GM19351 (cell line): ENCODE data around the gene SSX2IP.
"Not testable (repeated sequence)": the region's sequence is repeated elsewhere in the genome, so short reads cannot be mapped to it uniquely, and the experiment has no call there.

Experiments
- ATAC-seq: cut with Tn5 transposase; IDR thresholded peaks from one replicate; pipeline ENCODE4 v1.9.1; 2021; ENCODE audit warnings: mild to moderate bottlenecking, moderate library complexity; ENCODE audit not compliant: unreplicated experiment

SSX2IP gene

DNA sequence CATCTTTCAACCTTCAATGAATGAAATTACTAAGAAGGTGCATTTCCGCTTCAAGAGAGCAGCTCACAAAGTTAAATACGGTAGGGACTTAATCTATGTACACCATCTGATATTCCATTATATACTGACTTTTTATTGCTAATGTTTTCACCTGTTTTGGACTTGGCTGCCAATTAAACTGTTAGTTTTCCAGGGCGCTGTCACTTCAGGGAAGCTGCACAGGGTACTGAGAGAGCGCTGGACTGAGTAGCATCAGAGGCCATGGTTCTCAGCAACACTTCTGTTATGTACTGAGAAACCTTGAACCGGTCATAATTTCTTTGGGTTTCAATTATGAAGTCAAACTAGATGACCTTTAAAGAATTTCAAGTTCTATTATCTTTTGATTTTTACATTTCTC lies 8.2 kb downstream of the SSX2IP start:
- no peak for ATAC-seq

DNA sequence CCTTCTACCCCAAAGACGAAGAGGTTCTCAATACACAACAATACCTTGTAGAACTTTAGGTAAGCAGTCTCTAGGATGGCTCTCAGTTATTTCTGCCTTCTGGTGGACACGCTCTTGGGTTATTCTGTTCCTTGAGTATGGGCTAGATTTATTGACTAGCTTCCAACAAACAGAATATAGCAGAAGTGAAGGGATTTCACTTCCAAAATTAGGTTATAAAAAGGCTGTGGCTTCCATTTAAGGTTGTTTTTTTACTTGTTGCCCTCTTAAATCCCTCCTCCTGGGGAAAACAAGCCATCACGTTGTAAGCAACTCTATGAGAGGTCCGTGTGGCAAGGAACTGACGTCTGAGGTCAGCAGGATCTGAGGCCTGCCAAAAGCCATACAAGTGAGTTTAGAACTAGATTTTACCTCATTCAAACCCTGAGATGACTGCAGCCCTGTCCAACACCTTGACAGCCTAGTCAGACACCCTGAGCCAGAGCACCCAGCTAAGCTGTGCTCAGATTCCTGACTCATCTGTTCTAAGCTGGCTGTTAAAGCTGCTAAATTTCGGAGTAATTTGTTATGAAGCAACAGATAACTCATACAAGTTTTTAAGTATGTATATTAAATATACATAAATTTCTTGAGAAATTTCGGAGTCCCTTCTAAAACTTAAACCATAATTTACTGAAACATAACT lies 12.7 kb downstream of the SSX2IP start:
- ATAC-seq, result no peak

DNA sequence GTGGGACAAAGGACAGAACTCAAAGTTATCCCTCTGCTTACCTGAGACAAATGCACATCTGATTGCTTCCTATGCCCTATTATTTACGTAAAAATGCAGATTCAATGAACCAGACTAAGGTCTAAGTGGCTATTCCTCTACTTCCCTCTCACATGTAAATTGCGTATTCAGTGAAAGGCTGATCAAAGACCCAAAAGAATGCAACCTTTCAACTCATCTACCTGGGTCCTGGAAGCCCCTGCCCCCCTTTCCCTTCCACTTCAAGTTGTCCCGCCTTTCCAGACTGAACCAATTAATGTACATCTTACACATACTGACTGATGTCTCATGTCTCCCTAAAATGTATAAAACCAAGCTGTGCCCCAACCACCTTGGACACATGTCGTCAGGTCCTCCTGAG lies 14.6 kb downstream of the SSX2IP start:
- ATAC-seq, result no peak

DNA sequence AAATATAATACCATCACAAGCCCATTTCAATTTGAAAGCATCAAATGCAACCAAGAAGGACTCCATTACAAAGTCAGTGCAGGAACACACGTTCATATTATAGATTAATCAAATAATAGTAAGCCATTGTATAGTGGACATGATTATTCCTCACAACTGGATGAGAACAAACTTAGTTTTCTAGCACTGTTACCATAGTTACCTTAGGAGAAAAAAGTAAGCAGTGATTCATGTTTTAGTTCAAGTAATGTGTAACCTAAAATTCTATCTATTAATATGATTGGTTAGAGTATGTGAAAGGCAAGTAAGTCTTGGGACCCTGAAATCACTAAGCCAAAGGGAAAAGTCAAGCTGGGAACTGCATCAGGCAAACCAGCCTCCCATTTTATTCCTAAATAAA lies 15.2 kb downstream of the SSX2IP start:
- no peak for ATAC-seq

DNA sequence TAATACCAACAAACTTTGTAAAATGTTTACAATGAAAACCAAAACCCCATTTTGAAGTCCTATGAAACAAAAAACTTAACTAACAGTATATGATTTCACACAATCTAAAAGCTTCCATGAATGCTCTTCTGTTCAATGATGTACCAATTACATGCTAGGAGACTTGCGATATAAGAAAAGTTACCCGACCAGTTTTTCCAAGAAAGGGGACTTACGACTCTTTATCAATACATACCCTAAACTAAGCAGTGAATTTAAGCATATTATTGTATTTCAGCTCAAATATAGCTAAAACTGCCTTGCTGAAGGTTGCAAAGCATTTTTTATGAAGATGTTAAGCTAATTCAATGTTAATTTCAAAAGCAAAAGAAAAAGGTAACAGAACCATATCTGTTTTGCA lies 15.6 kb downstream of the SSX2IP start:
- ATAC-seq, result no peak

DNA sequence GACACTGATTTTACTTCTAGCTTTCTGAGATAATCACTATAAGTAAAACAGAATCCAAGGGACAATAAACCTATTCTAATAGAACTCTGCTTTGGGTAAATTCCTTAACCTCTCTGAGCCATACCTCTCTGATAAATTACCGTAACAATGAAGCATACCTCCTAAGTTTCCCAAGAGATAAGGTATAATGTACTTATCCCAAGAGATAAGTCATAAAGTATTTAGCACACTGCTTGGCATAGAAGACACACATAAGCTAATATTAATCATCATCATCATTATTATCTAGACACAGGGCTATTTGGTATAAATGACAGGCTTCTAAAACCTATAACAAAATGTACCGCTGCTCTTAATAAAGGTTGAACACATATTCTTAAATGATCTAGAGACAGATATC lies 16.2 kb downstream of the SSX2IP start:
- no peak for ATAC-seq

DNA sequence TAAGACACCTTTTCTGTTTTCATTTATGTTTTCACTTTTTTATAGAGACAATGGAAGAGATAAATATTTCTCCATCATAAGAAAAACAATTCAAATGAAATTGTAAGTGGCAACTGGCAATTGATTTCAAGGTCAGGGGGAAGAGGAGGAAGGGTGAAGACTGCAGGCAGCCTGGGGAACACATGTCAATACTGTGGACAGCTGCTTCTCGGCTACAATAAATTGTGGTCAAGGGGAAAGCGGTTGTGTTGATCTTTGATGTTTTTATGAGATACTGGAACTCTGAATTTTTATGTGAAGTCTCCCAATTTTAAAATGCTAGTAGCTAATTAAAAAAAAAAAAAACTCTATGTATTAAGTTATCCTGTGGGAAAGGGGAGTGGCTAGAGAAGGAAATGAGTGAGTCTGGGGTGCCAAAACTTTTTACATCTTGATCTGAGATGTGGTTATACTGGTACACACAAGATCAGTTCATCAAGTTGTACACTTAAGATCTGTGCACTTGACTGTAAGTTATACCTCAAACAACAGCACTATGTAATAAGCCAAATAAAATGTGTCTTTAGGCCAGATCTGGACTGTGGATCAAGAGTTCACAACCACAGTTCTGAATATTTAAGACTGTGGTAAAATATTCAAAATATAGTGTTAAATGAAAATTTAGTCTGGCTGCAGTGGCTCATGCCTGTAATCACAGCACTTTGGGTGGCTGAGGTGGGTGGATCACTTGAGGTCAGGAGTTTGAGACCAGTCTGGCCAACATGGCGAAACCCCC lies 18.0 kb downstream of the SSX2IP start:
- no peak for ATAC-seq

DNA sequence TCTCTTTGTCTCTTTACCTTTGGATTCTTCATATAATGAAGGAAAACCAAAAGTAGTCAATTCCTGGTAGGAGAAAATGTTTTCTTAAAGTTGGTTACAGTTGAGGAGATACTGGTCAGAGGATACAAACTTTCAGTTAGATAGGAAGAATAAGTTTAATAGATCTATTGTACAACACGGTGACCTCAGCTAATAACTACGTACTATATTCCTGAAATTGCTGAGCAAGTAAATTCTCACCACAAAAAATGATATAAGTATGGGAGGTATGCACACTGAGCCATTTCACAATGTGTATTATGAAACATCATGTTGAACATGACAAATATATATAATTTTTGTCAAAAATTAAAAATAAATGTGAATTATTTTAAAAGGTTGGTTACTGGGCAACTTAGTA lies 20.4 kb downstream of the SSX2IP start:
- no peak for ATAC-seq

DNA sequence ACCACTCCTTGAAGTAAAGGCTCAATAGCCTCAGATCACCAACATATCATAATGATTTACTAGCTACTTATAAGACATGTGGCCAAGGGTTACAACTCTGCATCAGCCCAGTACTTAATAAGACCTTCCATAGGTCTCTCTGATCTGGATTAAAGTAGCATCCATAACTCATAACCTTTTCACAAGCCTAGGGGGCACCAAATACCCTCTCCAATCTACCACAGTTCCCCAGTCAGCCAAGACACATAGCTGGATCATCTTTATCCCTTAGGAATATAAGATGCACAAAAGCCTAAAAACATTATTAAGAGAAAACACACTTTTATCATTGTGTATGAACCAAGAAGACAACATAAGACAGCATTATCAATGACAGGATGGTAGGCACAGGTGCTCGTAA lies 22.1 kb downstream of the SSX2IP start:
- ATAC-seq, result no peak

DNA sequence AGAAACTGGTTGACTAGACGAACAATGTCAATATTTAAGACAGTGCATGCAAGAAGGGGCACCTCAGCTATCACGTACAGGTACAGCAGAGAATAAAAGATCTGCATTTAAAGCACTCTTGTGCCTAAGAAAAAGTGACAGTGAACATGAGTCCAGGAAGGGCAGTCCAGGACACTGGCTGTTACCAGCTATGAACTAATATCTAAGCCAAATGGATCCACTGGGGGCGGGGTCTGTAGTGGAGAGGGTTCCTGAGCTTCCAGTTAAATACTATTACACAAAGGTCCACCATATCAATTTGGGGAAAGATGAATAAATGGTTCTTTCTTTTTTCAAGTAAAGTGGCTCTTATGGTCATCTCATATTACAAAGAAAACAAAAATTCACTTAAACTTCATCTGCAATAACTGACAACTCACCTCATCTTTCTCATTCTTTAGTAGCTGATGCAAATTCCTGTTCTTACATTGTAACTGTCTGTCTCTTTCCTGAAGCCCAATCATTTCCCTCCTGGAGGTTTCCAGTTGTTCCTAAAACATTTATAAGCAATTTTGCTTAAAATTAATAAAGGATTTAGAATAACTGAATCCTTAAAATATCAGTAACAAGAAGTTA lies 24.5 kb downstream of the SSX2IP start:
- no peak for ATAC-seq

DNA sequence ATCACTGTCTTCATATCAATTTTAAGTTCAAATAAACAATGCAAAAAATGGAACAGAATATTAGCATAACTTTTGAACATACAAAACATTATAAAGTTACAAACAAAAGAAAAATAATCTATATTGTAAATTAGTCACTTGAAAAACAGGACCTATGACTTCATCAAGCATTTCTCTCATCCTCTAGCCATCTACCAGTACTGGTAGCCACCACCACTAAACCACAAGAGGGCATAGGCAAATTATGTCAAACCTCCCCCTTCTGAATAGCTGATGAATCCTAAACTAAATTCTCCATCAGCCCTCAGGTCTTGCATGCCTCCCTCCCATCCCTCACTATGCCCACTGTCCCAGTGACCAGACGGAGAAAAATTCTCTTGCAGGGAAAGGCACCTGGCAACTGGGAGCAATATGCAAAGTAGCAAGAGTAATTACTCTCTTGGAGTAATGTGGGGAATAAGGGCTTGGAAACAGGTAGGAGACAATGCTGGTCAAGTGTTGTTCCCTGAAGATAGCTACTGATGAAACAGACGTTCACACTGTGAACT lies 37.1 kb downstream of the SSX2IP start:
- no peak for ATAC-seq

DNA sequence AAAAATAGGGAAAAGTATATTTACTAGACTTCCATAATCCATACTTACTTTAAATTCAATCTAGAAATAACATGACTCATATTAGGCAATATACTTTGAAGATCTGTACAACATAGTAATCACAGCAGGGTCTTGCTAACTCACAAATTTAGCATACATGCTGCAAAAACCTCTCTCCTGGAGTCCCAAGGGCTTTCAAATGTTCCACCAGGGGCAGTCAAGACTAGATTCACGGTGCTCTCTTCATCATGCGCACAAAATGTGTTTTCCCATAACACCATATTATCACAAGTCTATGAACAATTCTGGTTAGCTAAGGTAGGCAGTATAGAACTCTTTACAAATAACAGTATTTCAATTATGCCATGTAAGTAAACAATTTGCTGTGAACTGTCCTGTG lies 45.8 kb downstream of the SSX2IP start:
- ATAC-seq, result no peak

DNA sequence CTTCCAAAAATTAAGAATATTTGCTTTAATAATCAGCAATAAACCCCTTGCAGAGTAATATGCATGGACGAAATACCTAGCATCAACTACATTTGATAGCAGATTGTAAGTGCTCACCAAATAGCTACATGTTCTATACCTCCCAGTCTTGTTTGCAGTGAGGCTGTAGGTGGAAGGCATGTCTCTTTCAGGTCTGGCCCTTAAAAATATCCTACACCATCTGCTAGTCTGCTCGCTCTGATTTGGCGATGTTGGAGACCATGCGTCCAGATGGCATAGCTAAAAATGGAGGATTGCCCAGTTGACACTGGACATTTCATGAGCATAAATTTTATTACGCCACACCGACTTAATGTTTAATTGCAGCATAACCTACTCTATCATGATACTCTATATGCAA lies 47.1 kb downstream of the SSX2IP start:
- no peak for ATAC-seq

DNA sequence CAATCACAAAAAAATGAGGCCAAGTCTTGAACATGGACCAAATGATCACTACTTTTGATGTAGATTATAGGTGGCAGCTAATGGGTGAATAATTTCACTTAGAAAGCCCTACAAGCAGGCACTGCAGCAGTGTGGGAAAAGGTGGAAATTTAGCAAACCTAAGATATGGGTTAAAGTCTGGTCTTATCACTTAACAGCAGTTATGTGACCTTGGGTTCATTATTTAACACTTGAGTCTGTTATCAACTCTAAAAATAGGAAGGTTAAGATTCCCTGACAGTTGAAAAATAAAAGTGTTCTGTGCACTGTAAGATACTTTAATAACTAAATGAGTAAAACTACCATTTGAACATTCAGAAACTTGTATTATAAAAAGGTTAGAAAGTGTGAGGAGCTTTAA lies 47.5 kb downstream of the SSX2IP start:
- no peak for ATAC-seq

DNA sequence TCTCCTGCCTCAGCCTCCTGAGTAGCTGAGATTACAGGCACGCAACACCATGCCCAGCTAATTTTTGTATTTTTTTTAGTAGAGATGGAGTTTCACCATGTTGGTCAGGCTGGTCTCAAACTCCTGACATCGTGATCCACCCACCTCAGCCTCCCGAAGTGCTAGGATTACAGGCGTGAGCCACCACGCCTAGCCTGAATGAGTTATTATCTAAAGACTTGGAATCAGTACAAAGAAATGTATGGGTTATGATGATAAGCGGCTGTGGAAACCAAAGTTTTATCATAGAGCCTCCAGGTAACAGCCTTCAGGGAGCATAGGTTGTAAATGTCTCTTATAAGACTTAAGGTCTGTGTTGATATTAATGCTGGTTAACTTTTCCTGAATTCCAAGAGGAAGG lies 50.5 kb downstream of the SSX2IP start:
- not testable (repeated sequence) for ATAC-seq

DNA sequence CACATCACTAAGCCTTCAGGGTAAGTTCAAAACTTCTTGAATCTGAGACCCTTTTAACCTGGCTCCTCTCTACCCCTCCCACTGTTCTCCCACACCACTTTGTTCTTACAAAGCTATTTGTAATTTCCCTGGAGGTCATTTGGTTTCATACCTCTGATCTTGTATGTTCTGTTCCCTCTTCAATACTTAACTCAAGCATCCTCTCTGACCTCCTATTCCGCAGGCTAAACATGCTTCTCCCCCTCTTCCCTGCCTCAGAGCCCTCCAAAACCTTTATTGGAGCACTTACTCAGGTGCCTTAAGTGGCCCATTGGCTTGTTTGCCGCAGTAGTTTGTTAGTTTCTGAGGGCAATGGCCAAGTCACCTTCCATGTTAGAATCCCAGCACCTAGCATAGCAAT lies 54.8 kb downstream of the SSX2IP start:
- ATAC-seq, result no peak

DNA sequence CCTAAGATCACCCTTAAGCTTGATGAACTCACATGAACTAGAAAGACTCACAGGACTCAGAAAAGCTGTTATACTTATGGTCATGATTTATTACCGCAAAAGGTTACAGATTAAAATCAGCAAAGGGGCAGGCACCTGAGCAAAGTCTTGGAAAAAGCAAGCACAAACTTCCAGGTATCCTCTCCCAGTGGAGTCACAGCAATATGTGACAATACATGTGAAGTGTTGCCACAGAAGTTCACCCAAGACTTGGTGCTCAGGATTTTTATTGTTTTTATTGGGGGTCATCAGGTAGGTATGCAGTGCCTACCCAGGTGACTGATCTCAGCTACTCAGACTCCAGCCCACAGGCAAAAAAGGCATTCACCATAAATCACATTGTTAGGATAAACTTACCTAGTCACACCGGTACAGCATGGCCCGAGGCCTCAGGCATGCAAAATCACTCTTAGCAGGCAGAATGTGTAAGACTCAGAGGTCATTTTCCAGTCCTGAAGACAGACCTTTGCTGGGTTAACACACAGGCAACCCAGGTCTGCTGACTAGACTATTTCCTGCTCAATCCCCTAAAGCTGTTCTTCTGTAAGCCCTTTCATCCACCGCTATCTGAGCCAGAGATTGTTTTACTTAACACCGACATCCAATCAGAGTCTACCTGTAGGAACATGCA lies 55.6 kb downstream of the SSX2IP start:
- no peak for ATAC-seq

DNA sequence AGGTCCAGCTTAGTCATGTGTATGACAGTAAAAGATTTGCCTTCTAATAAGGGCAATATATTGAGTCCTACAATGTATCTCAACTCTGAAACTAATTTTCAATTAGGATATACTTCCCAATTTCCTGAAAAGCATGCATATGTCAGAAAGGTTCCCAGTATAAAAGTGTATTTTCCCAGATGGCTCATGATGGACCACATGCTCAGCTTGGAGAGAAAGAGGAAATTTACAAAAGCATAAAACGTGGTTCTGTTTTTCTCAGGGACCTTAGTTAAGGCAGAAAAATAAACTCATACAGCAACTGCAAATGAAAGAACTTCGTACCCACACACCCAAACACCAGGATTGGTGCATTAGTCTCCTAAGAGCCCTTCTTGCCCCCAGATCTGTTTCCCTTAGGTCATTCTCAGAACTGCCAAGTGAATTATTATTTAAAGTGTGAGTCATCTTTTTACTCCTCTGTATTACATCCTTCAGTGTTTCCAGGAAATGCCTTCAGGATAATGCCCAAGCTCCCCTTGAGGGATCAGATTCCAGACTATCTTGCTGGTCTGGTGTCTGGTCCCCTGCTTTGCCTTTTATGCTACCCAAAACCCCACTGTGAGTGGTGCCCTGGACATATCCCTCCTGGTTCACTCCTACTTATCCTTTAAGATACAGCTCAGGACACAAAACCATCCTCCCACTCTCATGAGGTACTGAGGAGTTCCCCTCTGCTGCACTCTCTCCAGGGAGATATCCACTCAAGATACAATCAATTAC lies 57.4 kb downstream of the SSX2IP start:
- no peak for ATAC-seq

DNA sequence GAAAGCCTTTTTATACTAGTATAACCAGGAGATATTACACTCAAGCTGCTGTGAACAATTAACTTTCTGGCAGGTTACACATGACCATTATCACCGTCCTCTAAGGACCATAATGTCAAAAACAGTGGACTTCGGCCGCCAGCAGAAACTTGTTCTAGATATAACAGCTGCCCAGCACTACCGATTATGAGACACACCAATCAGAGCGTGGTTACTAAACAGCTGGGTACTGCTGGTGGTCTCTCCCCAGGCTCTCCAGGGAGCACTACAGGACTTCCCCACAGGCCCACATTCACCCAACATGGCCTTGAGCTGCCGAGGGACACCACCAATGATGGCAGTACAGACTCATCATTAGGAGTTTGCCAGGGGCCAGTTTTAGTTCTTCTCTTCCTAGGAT lies 58.1 kb downstream of the SSX2IP start:
- no peak for ATAC-seq

DNA sequence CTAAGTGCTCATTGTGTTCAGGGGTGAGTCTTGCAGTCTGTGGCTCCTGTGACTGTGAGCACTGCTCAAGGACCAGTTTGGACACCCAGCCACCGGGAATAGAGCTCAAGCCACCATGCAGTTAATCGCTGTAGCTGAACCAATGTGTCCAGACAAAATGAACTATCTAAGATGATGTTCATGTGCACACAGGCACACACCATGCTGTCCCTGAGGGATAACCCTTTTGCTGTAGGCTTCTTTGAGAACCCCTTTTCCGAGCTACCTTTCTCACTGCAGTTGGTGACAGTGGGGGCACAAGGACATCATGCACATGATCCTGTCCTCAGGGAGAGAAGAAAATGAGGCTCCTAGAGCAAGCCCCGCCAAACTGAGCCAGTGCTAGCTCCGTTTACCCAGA lies 65.4 kb downstream of the SSX2IP start:
- no peak for ATAC-seq

DNA sequence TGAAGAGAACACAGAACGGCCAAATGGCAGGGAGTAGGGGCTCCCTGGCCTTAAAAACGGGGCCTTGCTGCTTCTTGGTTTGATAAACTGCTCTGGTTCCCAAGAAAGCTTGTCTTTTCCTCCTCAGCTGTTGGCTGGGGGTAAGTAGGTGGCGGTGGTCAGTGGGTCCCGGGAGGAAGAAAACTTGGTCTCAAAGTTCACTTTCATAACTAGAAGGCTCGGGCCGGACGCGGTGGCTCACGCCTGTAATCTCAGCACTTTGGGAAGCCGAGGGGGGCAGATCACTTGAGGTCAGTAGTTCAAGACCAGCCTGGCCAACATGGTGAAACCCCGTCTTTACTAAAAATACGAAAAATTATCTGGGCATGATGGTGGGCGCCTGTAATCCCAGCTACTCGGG lies 68.7 kb downstream of the SSX2IP start:
- ATAC-seq, result no peak
